Cardiac muscle cell (in vitro differentiated cells and primary cell): ENCODE results near the gene NR6A1. TPM values are rescaled to one million over a fixed set of nuclear protein-coding genes. Genes with fewer than 3 reads are reported as not detected.

Experiments used
- DNase-seq, 2 donors: peaks; one replicate each; pipeline versions ENCODE4 v3.0.0 to v3.0.0-alpha.2; 2010 to 2017; ENCODE audit warnings: low read depth in 1 of 2, low spot score in 1 of 2
- H3K27ac ChIP-seq: fragments of 200-600 bp; sonication (generic); 2 replicates; pipeline ENCODE4 v1.5.1; 2016
- H3K27me3 ChIP-seq: fragments of 200-600 bp; sonication (generic); 2 replicates; pipeline ENCODE4 v1.6.0; 2016; ENCODE audit warnings: control low read depth
- H3K36me3 ChIP-seq: fragments of 200-600 bp; sonication (generic); 2 replicates; pipeline ENCODE4 v1.5.1; 2016; ENCODE audit warnings: control low read depth
- H3K4me1 ChIP-seq: fragments of 200-600 bp; sonication (generic); 2 replicates; pipeline ENCODE4 v1.8.1; 2017; ENCODE audit warnings: low read depth, mild to moderate bottlenecking, mixed run types
- H3K4me3 ChIP-seq: fragments of 200-600 bp; sonication (generic); 2 replicates; pipeline ENCODE4 v1.5.1; 2016; ENCODE audit warnings: mild to moderate bottlenecking
- H3K9me3 ChIP-seq: fragments of 200-600 bp; sonication (generic); 2 replicates; pipeline ENCODE4 v1.5.1; 2017; ENCODE audit warnings: low read depth, mild to moderate bottlenecking, control low read depth
- polyA plus RNA-seq: library from polyadenylated mRNA; unstranded; fragments of >200 nt; fragmentation: Nextera tagmentation; extraction: Ambion mirVana; gene quantifications from 2 replicates; pipeline ENCODE4 v1.2.1, GENCODE V29; 2016
- total RNA-seq: library from RNA; depleted of rRNA; stranded (reverse); fragments of >200 nt; gene quantifications from 2 replicates; pipeline ENCODE4 v1.2.3, GENCODE V29; 2016
- TF ChIP-seq, protein P1 (sequence below): IDR thresholded peaks from 2 replicates; pipeline ENCODE4 v1.5.1; 2012; ENCODE audit warnings: low read depth, mild to moderate bottlenecking, low read length

The NR6A1 gene
- total and polyA plus RNA-seq, 2 experiments from 2014 or later, result 3.2 to 19.8 TPM

DNA sequence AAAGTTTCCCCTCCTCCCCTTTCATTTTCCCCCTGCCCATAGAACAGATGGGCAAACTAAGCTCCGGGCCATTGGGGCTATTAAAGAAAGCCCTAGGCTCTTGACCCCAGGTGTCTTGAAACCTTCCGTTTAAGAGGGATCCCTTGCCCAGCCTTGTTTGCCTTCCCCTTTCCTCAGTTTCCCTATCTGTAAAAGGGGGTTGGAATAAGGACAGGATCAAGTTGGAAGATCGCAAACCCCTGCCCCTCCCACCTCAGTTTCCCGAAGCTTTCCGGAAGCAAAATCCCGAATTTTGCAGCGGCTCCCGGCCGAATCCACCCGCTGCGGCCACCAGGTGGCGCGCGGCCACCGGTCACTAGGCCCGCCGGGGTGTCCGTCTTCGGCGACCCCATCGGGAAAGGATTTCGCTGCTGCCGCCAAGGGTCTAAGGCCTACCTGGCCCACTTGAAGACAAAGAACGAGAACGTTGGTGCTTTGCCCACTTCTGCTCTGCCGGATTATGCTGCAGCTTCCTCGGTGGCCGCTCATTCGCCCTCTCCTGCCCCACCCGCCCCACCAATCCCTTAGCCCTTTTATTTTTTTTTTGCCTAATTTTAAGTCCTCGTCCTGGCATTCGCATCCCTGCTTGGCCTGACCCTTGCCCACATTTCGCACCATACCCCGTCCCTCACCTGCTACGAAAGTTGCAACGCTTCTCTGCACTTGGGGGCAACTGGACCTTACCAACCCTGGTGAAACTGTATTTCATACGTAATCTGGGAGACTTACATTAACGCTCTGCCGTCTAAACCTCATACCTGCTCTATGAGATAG is 962 bp upstream of the NR6A1 start:
- H3K9me3 ChIP-seq, result no peaks in the 10 kb centered on the region
- peak; percentile 81 to 92 for DNase-seq
- TF ChIP-seq, protein P1, sequence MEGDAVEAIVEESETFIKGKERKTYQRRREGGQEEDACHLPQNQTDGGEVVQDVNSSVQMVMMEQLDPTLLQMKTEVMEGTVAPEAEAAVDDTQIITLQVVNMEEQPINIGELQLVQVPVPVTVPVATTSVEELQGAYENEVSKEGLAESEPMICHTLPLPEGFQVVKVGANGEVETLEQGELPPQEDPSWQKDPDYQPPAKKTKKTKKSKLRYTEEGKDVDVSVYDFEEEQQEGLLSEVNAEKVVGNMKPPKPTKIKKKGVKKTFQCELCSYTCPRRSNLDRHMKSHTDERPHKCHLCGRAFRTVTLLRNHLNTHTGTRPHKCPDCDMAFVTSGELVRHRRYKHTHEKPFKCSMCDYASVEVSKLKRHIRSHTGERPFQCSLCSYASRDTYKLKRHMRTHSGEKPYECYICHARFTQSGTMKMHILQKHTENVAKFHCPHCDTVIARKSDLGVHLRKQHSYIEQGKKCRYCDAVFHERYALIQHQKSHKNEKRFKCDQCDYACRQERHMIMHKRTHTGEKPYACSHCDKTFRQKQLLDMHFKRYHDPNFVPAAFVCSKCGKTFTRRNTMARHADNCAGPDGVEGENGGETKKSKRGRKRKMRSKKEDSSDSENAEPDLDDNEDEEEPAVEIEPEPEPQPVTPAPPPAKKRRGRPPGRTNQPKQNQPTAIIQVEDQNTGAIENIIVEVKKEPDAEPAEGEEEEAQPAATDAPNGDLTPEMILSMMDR, result peak; percentile 82
- peak overlapping the region; percentile 90 for H3K4me3 ChIP-seq
- H3K4me1 ChIP-seq, result peaks cover 16% of the 10 kb centered on the region
- peak overlapping the region; percentile 96 for H3K27ac ChIP-seq
- H3K27me3 ChIP-seq, result peaks cover 7% of the 10 kb centered on the region
- H3K36me3 ChIP-seq, result no peaks in the 10 kb centered on the region

DNA sequence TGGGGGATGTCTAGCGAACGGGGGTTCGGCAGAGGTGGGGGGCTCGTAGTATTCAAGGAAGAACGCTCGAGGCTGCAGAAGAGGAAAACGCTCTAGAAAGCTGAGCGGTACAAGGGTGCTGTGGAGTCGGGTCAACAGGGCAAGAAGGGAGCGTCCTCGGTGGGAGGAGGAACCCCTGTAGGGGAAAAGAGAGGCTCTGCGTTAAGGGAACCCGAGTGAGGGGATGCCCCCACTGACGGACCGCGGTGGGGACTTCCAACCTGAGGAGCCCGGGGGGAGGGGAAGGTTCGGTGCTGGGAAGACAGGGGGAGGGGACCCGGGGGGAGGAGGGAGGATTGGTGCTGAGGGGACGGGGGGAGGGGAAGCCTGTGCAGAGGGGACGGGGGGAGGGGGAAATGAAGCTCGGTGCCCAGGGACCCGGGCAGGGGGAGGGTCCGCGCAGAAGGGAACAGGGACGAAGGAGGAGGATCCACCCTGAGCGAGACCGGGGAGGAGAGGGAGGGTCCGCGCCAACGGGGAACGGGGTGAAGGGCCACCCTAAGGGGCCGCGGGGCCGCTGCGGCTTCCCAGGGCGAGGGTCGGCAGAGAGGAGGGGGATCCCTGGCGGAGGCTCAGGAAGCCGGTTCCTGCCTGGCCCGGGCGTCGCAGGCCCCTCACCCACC is 621 bp downstream of the NR6A1 start:
- Histone ChIP-seq H3K4me3 (peak overlapping the region; percentile 90), H3K9me3 (no peaks in the 10 kb centered on the region), H3K27ac (peak overlapping the region; percentile 96), H3K4me1 (peaks cover 32% of the 10 kb centered on the region), H3K36me3 (no peaks in the 10 kb centered on the region), H3K27me3 (no peaks in the 10 kb centered on the region)
- peak in 1 of 2 donors; percentile 49 for DNase-seq
- TF ChIP-seq, protein P1, result no peak

GRCh38 chr9:124769549-124770358 is 1.4 kb downstream of the NR6A1 start:
- Histone ChIP-seq H3K4me1 (peaks cover 39% of the 10 kb centered on the region), H3K9me3 (no peaks in the 10 kb centered on the region), H3K4me3 (peak overlapping the region; percentile 90), H3K36me3 (no peaks in the 10 kb centered on the region), H3K27ac (peak overlapping the region; percentile 96), H3K27me3 (no peaks in the 10 kb centered on the region)
- peak in 1 of 2 donors; percentile 67 for DNase-seq
- TF ChIP-seq, protein P1, result no peak

GRCh38 chr9:124768750-124769548 is 2.2 kb downstream of the NR6A1 start:
- H3K36me3 ChIP-seq, result no peaks in the 10 kb centered on the region
- H3K27me3 ChIP-seq, result no peaks in the 10 kb centered on the region
- no peaks in the 10 kb centered on the region for H3K9me3 ChIP-seq
- TF ChIP-seq, protein P1, result no peak
- peaks cover 43% of the 10 kb centered on the region for H3K4me1 ChIP-seq
- no peak for DNase-seq
- peak overlapping the region; percentile 96 for H3K27ac ChIP-seq
- peak overlapping the region; percentile 90 for H3K4me3 ChIP-seq

GRCh38 chr9:124768334-124768733 is 2.8 kb downstream of the NR6A1 start:
- TF ChIP-seq, protein P1, result no peak
- H3K36me3 ChIP-seq, result no peaks in the 10 kb centered on the region
- H3K27me3 ChIP-seq, result no peaks in the 10 kb centered on the region
- peaks cover 43% of the 10 kb centered on the region for H3K4me1 ChIP-seq
- no peak for DNase-seq
- no peak overlapping the region for H3K27ac ChIP-seq
- no peaks in the 10 kb centered on the region for H3K9me3 ChIP-seq
- H3K4me3 ChIP-seq, result peak overlapping the region; percentile 90
